Panc1 (cell line): ENCODE measurements around the gene AK8.

ENCODE experiments used
- SIN3A ChIP-seq: IDR thresholded peaks from 2 replicates; pipeline ENCODE4 v1.6.1; 2012; ENCODE audit warnings: low read depth, mild to moderate bottlenecking, low read length, moderate library complexity, borderline replicate concordance; ENCODE audit not compliant: insufficient read depth
- TCF7L2 ChIP-seq: IDR thresholded peaks from 2 replicates; pipeline ENCODE4 v1.6.1; 2011; ENCODE audit warnings: mild to moderate bottlenecking, low read depth, low read length, inconsistent platforms
- TF ChIP-seq, protein P1 (sequence below): fragments of 450-650 bp; IDR thresholded peaks from 2 replicates; pipeline ENCODE4 v1.5.1; 2017; ENCODE audit warnings: mild to moderate bottlenecking

GRCh38 chr9:132806306-132806705, 71.8 kb downstream of the AK8 start:
- TF ChIP-seq, protein P1, sequence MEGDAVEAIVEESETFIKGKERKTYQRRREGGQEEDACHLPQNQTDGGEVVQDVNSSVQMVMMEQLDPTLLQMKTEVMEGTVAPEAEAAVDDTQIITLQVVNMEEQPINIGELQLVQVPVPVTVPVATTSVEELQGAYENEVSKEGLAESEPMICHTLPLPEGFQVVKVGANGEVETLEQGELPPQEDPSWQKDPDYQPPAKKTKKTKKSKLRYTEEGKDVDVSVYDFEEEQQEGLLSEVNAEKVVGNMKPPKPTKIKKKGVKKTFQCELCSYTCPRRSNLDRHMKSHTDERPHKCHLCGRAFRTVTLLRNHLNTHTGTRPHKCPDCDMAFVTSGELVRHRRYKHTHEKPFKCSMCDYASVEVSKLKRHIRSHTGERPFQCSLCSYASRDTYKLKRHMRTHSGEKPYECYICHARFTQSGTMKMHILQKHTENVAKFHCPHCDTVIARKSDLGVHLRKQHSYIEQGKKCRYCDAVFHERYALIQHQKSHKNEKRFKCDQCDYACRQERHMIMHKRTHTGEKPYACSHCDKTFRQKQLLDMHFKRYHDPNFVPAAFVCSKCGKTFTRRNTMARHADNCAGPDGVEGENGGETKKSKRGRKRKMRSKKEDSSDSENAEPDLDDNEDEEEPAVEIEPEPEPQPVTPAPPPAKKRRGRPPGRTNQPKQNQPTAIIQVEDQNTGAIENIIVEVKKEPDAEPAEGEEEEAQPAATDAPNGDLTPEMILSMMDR, result no peak
- TF ChIP-seq SIN3A, result no peak
- TF ChIP-seq TCF7L2, result no peak
